HCT116 (cell line): Measurements from ENCODE around the gene SGSM2. TPM values are rescaled to one million over a fixed set of nuclear protein-coding genes. Genes with fewer than 3 reads are reported as not detected.

Experiments used
- ATAC-seq: fragments of 200-7000 bp; cut with Tn5 transposase; 2 replicates; pipeline ENCODE4 v1.9.1; 2020; ENCODE audit warnings: mild to moderate bottlenecking, moderate library complexity
- BruUV-seq: library from RNA; stranded (reverse); fragments of 400-500 nt; replicated peaks from 2 replicates; lab custom pipeline; 2021; lab: Mats Ljungman, UMichigan
- CTCF ChIA-PET: fragments of 300-600 bp; sonication (Branson Sonifier 250); formaldehyde crosslinking; loops from one replicate; lab custom pipeline; 2021; ENCODE audit warnings: antibody characterized with exemption; lab: Charles Lee
- POLR2A ChIA-PET: fragments of 300-600, 350-600 bp; sonication (Branson Sonifier 250); formaldehyde crosslinking; loops from one replicate; lab custom pipeline; 2021; ENCODE audit warnings: antibody characterized with exemption; lab: Charles Lee
- RAD21 ChIA-PET, 2 experiments: fragments of 300-600 bp; sonication (Branson Sonifier 250); formaldehyde crosslinking; loops; one replicate each; lab custom pipeline; 2023; ENCODE audit warnings: low total read pairs in 2 of 2; ENCODE audit not compliant: uncharacterized antibody in 2 of 2, unreplicated experiment in 2 of 2, low non-redundant PET in 1 of 2; lab: Charles Lee
- DNase-seq: peaks from one replicate; pipeline ENCODE4 v3.0.0-alpha.2; 2010; ENCODE audit warnings: low read depth, low spot score
- H2AFZ ChIP-seq: fragments of 200-600 bp; shearing (Covaris generic), sonication (generic); 2 replicates; pipeline ENCODE4 v1.6.1; 2017; ENCODE audit warnings: low read depth, mixed run types, mixed read lengths, antibody characterized with exemption, low read length; ENCODE audit not compliant: poor library complexity, severe bottlenecking
- H3K27ac ChIP-seq: 2 replicates; pipeline ENCODE4 v1.5.1; 2012; ENCODE audit warnings: low read depth, low read length
- H3K27me3 ChIP-seq: fragments of 200-600 bp; sonication (generic); 2 replicates; pipeline ENCODE4 v1.6.1; 2016; ENCODE audit warnings: mixed run types, low read length, mixed read lengths; ENCODE audit not compliant: insufficient read depth
- H3K36me3 ChIP-seq, 2 experiments: fragments of 200-500 bp in 1 of 2; fragments of 200-600 bp in 1 of 2; sonication (Bioruptor generic) in 1 of 2; sonication (generic) in 1 of 2; 2 replicates each; pipeline versions ENCODE4 v1.5.1 to v1.6.1; 2014 to 2016; ENCODE audit warnings: low read length in 2 of 2, inconsistent platforms in 1 of 2, mixed read lengths in 1 of 2, mixed run types in 1 of 2; ENCODE audit not compliant: insufficient read depth in 2 of 2, control insufficient read depth in 1 of 2
- H3K4me1 ChIP-seq, 2 experiments: fragments of 200-600 bp in 1 of 2; sonication (generic) in 1 of 2; 2 replicates each; pipeline versions ENCODE4 v1.5.1 to v1.6.1; 2012 to 2017; ENCODE audit warnings: low read length in 2 of 2, inconsistent platforms in 1 of 2, mild to moderate bottlenecking in 1 of 2, mixed read lengths in 1 of 2, mixed run types in 1 of 2, moderate library complexity in 1 of 2; ENCODE audit not compliant: insufficient read depth in 2 of 2, control insufficient read depth in 1 of 2
- H3K4me2 ChIP-seq: fragments of 200-600 bp; sonication (generic); 2 replicates; pipeline ENCODE4 v1.6.1; 2017; ENCODE audit warnings: mixed run types, low read length, mixed read lengths
- H3K4me3 ChIP-seq, 2 experiments: fragments of 200-600 bp in 1 of 2; sonication (generic) in 1 of 2; replicated peaks in 1 of 2; 2 replicates each; pipeline ENCODE4 v1.5.1; 2011 to 2016; ENCODE audit warnings: low read length in 2 of 2, control low read depth in 1 of 2, low read depth in 1 of 2, mild to moderate bottlenecking in 1 of 2, mixed read lengths in 1 of 2, mixed run types in 1 of 2
- H3K79me2 ChIP-seq: fragments of 200-600 bp; sonication (generic); 2 replicates; pipeline ENCODE4 v1.6.1; 2017; ENCODE audit warnings: mild to moderate bottlenecking, mixed run types, low read length, moderate library complexity, mixed read lengths; ENCODE audit not compliant: insufficient read depth
- H3K9ac ChIP-seq: fragments of 200-600 bp; sonication (generic); 2 replicates; pipeline ENCODE4 v1.6.1; 2016; ENCODE audit warnings: low read length, mixed read lengths
- H3K9me2 ChIP-seq: fragments of 200-600 bp; sonication (generic), shearing (Covaris generic); 2 replicates; pipeline ENCODE4 v1.6.1; 2017; ENCODE audit warnings: mixed run types, mild to moderate bottlenecking, moderate library complexity; ENCODE audit not compliant: insufficient read depth
- H3K9me3 ChIP-seq, 2 experiments: fragments of 200-500 bp in 1 of 2; fragments of 200-600 bp in 1 of 2; sonication (Bioruptor generic) in 1 of 2; sonication (generic) in 1 of 2; 2 replicates each; pipeline ENCODE4 v1.6.1; 2014 to 2017; ENCODE audit warnings: low read length in 2 of 2, mixed read lengths in 2 of 2, inconsistent platforms in 1 of 2, low read depth in 1 of 2, mild to moderate bottlenecking in 1 of 2, mixed run types in 1 of 2, moderate library complexity in 1 of 2; ENCODE audit not compliant: control insufficient read depth in 1 of 2, insufficient read depth in 1 of 2
- H4K20me1 ChIP-seq: fragments of 200-600 bp; sonication (generic), shearing (Covaris generic); 2 replicates; pipeline ENCODE4 v1.6.1; 2017; ENCODE audit warnings: mixed run types, mild to moderate bottlenecking, moderate library complexity; ENCODE audit not compliant: insufficient read depth
- CBX3 ChIP-seq: IDR thresholded peaks from 2 replicates; pipeline ENCODE4 v1.6.1; 2012; ENCODE audit warnings: low read depth
- EGR1 ChIP-seq: IDR thresholded peaks from 2 replicates; pipeline ENCODE4 v1.6.1; 2012; ENCODE audit warnings: low read depth
- ELF1 ChIP-seq: IDR thresholded peaks from 2 replicates; pipeline ENCODE4 v1.6.1; 2012; ENCODE audit warnings: low read depth, borderline replicate concordance
- JUND ChIP-seq: IDR thresholded peaks from 2 replicates; pipeline ENCODE4 v1.6.1; 2012
- POLR2AphosphoS5 ChIP-seq: IDR thresholded peaks from 2 replicates; pipeline ENCODE4 v1.6.1; 2011; ENCODE audit warnings: mild to moderate bottlenecking, low read depth, low read length, moderate library complexity
- RAD21 ChIP-seq: IDR thresholded peaks from 2 replicates; pipeline ENCODE4 v1.6.1; 2012; ENCODE audit warnings: low read depth, mild to moderate bottlenecking
- REST ChIP-seq: IDR thresholded peaks from 2 replicates; pipeline ENCODE4 v1.6.1; 2012; ENCODE audit warnings: low read depth
- SIN3A ChIP-seq: IDR thresholded peaks from 2 replicates; pipeline ENCODE4 v1.6.1; 2012; ENCODE audit warnings: low read depth
- SP1 ChIP-seq: IDR thresholded peaks from 2 replicates; pipeline ENCODE4 v1.6.1; 2012; ENCODE audit warnings: low read depth
- SRF ChIP-seq: IDR thresholded peaks from 2 replicates; pipeline ENCODE4 v1.6.1; 2012; ENCODE audit warnings: low read depth
- YY1 ChIP-seq: IDR thresholded peaks from 2 replicates; pipeline ENCODE4 v1.6.1; 2011; ENCODE audit warnings: low read length, low read depth, moderate library complexity, mild to moderate bottlenecking; ENCODE audit not compliant: insufficient replicate concordance; ENCODE audit errors: extremely low read depth
- ZFX ChIP-seq: fragments of 450-650 bp; IDR thresholded peaks from 2 replicates; pipeline ENCODE4 v1.6.1; 2017
- ZNF274 ChIP-seq: fragments of 200-500 bp; sonication (Bioruptor generic); IDR thresholded peaks from 2 replicates; pipeline ENCODE4 v1.6.1; 2014; ENCODE audit warnings: mild to moderate bottlenecking, low read depth, low read length, inconsistent platforms
- intact Hi-C: fragments of 100-400 bp; cut with micrococcal nuclease; formaldehyde crosslinking; loops from 2 replicates; pipeline ENCODE4 v1.10.0; 2022
- total RNA-seq: library from RNA; stranded (reverse); gene quantifications from one replicate; pipeline ENCODE4 v1.2.1, GENCODE V29; 2021; ENCODE audit not compliant: unreplicated experiment
- TF ChIP-seq, protein P1 (sequence below): IDR thresholded peaks from 2 replicates; pipeline ENCODE4 v1.6.1; 2011; ENCODE audit warnings: mild to moderate bottlenecking, low read length, moderate library complexity; ENCODE audit not compliant: insufficient replicate concordance; ENCODE audit errors: extremely low read depth

The SGSM2 gene
- total RNA-seq, 1 experiment from 2014 or later, result 68.1 TPM

- TF ChIP-seq RAD21, result no peak
These were observed 47.3 kb upstream of the SGSM2 start (continued) for GRCh38 chr17:2289878-2290478.

- no peak overlapping the region for H3K4me2 ChIP-seq
- DNase-seq (no peak), ATAC-seq (no peak)
- H3K27me3 ChIP-seq, result no peaks in the 10 kb centered on the region
- no TSS peak for BruUV-seq
- intact Hi-C loops, result no loop called here
- H3K9me2 ChIP-seq, result no peaks in the 10 kb centered on the region
- CTCF ChIA-PET, result no interaction called here
- no peak overlapping the region for H3K4me3 ChIP-seq
- no peak overlapping the region for H3K9ac ChIP-seq
- no peaks in the 10 kb centered on the region for H3K4me1 ChIP-seq
- POLR2A ChIA-PET, result interaction anchor here (1.0 kb wide), 1 partner anchor 11 kb away, joined by 3 read pairs; the partner anchor contains the start of genes SMG6 and SRR
- H3K79me2 ChIP-seq, result peaks cover 31% of the 10 kb centered on the region
- no peak overlapping the region for H2AFZ ChIP-seq
- RAD21 ChIA-PET, result no interaction called here
- no peaks in the 10 kb centered on the region for H4K20me1 ChIP-seq
- peaks cover 8 to 38% of the 10 kb centered on the region in 2 experiments; a peak in 3 of 4 replicates for H3K36me3 ChIP-seq
- TF ChIP-seq SRF (no peak), POLR2AphosphoS5 (no peak), ZFX (no peak), CBX3 (no peak), YY1 (no peak), RAD21 (no peak), ZNF274 (no peak), EGR1 (no peak), SP1 (no peak), ELF1 (no peak), REST (no peak), SIN3A (no peak), JUND (no peak)
- TF ChIP-seq, protein P1, sequence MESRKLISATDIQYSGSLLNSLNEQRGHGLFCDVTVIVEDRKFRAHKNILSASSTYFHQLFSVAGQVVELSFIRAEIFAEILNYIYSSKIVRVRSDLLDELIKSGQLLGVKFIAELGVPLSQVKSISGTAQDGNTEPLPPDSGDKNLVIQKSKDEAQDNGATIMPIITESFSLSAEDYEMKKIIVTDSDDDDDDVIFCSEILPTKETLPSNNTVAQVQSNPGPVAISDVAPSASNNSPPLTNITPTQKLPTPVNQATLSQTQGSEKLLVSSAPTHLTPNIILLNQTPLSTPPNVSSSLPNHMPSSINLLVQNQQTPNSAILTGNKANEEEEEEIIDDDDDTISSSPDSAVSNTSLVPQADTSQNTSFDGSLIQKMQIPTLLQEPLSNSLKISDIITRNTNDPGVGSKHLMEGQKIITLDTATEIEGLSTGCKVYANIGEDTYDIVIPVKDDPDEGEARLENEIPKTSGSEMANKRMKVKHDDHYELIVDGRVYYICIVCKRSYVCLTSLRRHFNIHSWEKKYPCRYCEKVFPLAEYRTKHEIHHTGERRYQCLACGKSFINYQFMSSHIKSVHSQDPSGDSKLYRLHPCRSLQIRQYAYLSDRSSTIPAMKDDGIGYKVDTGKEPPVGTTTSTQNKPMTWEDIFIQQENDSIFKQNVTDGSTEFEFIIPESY, result no peak
- no peaks in the 10 kb centered on the region for H3K9me3 ChIP-seq
- no peak overlapping the region for H3K27ac ChIP-seq
These were observed 45.2 kb upstream of the SGSM2 start for GRCh38 chr17:2292100-2292499.
